ENCODE data around the gene KDM4C.

The KDM4C gene

GRCh38 chr9:7205806-7206205 is 448.0 kb downstream of the KDM4C start:
- H3K4me1 ChIP-seq (ENCODE audit: control insufficient read depth, insufficient read depth, low read length): no peaks in the 10 kb centered on the region
- H3K36me3 ChIP-seq (ENCODE audit: control insufficient read depth in 2 of 2, insufficient read depth in 2 of 2, low read length in 2 of 2): no peaks in the 10 kb centered on the region
- no peak overlapping the region for H3K9ac ChIP-seq (ENCODE audit: low read length in 2 of 2)
- H3K27ac ChIP-seq (ENCODE audit: low read length): no peak overlapping the region
- no peaks in the 10 kb centered on the region for H3K9me3 ChIP-seq (ENCODE audit: control insufficient read depth in 2 of 2, low read length in 2 of 2)
- no peaks in the 10 kb centered on the region for H3K27me3 ChIP-seq (ENCODE audit: control insufficient read depth in 1 of 2, insufficient read depth in 2 of 2, low read length in 2 of 2)
- H3K4me3 ChIP-seq (ENCODE audit: low read length in 2 of 2): no peak overlapping the region

- H3K9me3 ChIP-seq (ENCODE audit: control insufficient read depth in 2 of 2, low read length in 2 of 2): no peaks in the 10 kb centered on the region
- H3K4me1 ChIP-seq (ENCODE audit: control insufficient read depth, insufficient read depth, low read length): no peaks in the 10 kb centered on the region
- H3K27me3 ChIP-seq (ENCODE audit: control insufficient read depth in 1 of 2, insufficient read depth in 2 of 2, low read length in 2 of 2): no peaks in the 10 kb centered on the region
- no peaks in the 10 kb centered on the region for H3K36me3 ChIP-seq (ENCODE audit: control insufficient read depth in 2 of 2, insufficient read depth in 2 of 2, low read length in 2 of 2)
- H3K9ac ChIP-seq (ENCODE audit: low read length in 2 of 2): no peak overlapping the region
- no peak overlapping the region for H3K27ac ChIP-seq (ENCODE audit: low read length)
- no peak overlapping the region for H3K4me3 ChIP-seq (ENCODE audit: low read length in 2 of 2)
Observed at GRCh38 chr9:7206221-7206758, 448.5 kb downstream of the KDM4C start.

- Histone ChIP-seq H3K9ac (ENCODE audit: low read length in 2 of 2) (no peak overlapping the region), H3K4me1 (ENCODE audit: control insufficient read depth, insufficient read depth, low read length) (no peaks in the 10 kb centered on the region), H3K27ac (ENCODE audit: low read length) (no peak overlapping the region), H3K36me3 (ENCODE audit: control insufficient read depth in 2 of 2, insufficient read depth in 2 of 2, low read length in 2 of 2) (no peaks in the 10 kb centered on the region), H3K27me3 (ENCODE audit: control insufficient read depth in 1 of 2, insufficient read depth in 2 of 2, low read length in 2 of 2) (no peaks in the 10 kb centered on the region), H3K9me3 (ENCODE audit: control insufficient read depth in 2 of 2, low read length in 2 of 2) (no peaks in the 10 kb centered on the region), H3K4me3 (ENCODE audit: low read length in 2 of 2) (peak overlapping the region in 1 of 2 donors; percentile 22)
Observed at GRCh38 chr9:7209016-7209715, 451.4 kb downstream of the KDM4C start.

- Histone ChIP-seq H3K27ac (ENCODE audit: low read length) (no peak overlapping the region), H3K9me3 (ENCODE audit: control insufficient read depth in 2 of 2, low read length in 2 of 2) (no peaks in the 10 kb centered on the region), H3K9ac (ENCODE audit: low read length in 2 of 2) (no peak overlapping the region), H3K36me3 (ENCODE audit: control insufficient read depth in 2 of 2, insufficient read depth in 2 of 2, low read length in 2 of 2) (no peaks in the 10 kb centered on the region), H3K27me3 (ENCODE audit: control insufficient read depth in 1 of 2, insufficient read depth in 2 of 2, low read length in 2 of 2) (no peaks in the 10 kb centered on the region), H3K4me3 (ENCODE audit: low read length in 2 of 2) (no peak overlapping the region), H3K4me1 (ENCODE audit: control insufficient read depth, insufficient read depth, low read length) (no peaks in the 10 kb centered on the region)
Observed at GRCh38 chr9:7209990-7210389, 452.2 kb downstream of the KDM4C start.

- Histone ChIP-seq H3K4me3 (ENCODE audit: low read length in 2 of 2) (no peak overlapping the region), H3K27me3 (ENCODE audit: control insufficient read depth in 1 of 2, insufficient read depth in 2 of 2, low read length in 2 of 2) (no peaks in the 10 kb centered on the region), H3K27ac (ENCODE audit: low read length) (no peak overlapping the region), H3K9me3 (ENCODE audit: control insufficient read depth in 2 of 2, low read length in 2 of 2) (no peaks in the 10 kb centered on the region), H3K36me3 (ENCODE audit: control insufficient read depth in 2 of 2, insufficient read depth in 2 of 2, low read length in 2 of 2) (no peaks in the 10 kb centered on the region), H3K9ac (ENCODE audit: low read length in 2 of 2) (no peak overlapping the region), H3K4me1 (ENCODE audit: control insufficient read depth, insufficient read depth, low read length) (no peaks in the 10 kb centered on the region)
Observed at GRCh38 chr9:7210854-7211637, 453.3 kb downstream of the KDM4C start.

GRCh38 chr9:7211657-7212056 is 453.9 kb downstream of the KDM4C start:
- Histone ChIP-seq H3K9ac (ENCODE audit: low read length in 2 of 2) (no peak overlapping the region), H3K9me3 (ENCODE audit: control insufficient read depth in 2 of 2, low read length in 2 of 2) (no peaks in the 10 kb centered on the region), H3K27ac (ENCODE audit: low read length) (no peak overlapping the region), H3K36me3 (ENCODE audit: control insufficient read depth in 2 of 2, insufficient read depth in 2 of 2, low read length in 2 of 2) (no peaks in the 10 kb centered on the region), H3K4me3 (ENCODE audit: low read length in 2 of 2) (no peak overlapping the region), H3K4me1 (ENCODE audit: control insufficient read depth, insufficient read depth, low read length) (no peaks in the 10 kb centered on the region), H3K27me3 (ENCODE audit: control insufficient read depth in 1 of 2, insufficient read depth in 2 of 2, low read length in 2 of 2) (no peaks in the 10 kb centered on the region)

GRCh38 chr9:7212101-7212500 is 454.3 kb downstream of the KDM4C start:
- Histone ChIP-seq H3K27me3 (ENCODE audit: control insufficient read depth in 1 of 2, insufficient read depth in 2 of 2, low read length in 2 of 2) (no peaks in the 10 kb centered on the region), H3K4me3 (ENCODE audit: low read length in 2 of 2) (no peak overlapping the region), H3K9ac (ENCODE audit: low read length in 2 of 2) (no peak overlapping the region), H3K4me1 (ENCODE audit: control insufficient read depth, insufficient read depth, low read length) (no peaks in the 10 kb centered on the region), H3K9me3 (ENCODE audit: control insufficient read depth in 2 of 2, low read length in 2 of 2) (no peaks in the 10 kb centered on the region), H3K27ac (ENCODE audit: low read length) (no peak overlapping the region), H3K36me3 (ENCODE audit: control insufficient read depth in 2 of 2, insufficient read depth in 2 of 2, low read length in 2 of 2) (no peaks in the 10 kb centered on the region)

GRCh38 chr9:7216004-7216841 is 458.4 kb downstream of the KDM4C start:
- Histone ChIP-seq H3K27ac (ENCODE audit: low read length) (no peak overlapping the region), H3K4me3 (ENCODE audit: low read length in 2 of 2) (no peak overlapping the region), H3K9me3 (ENCODE audit: control insufficient read depth in 2 of 2, low read length in 2 of 2) (no peaks in the 10 kb centered on the region), H3K36me3 (ENCODE audit: control insufficient read depth in 2 of 2, insufficient read depth in 2 of 2, low read length in 2 of 2) (no peaks in the 10 kb centered on the region), H3K4me1 (ENCODE audit: control insufficient read depth, insufficient read depth, low read length) (no peaks in the 10 kb centered on the region), H3K27me3 (ENCODE audit: control insufficient read depth in 1 of 2, insufficient read depth in 2 of 2, low read length in 2 of 2) (no peaks in the 10 kb centered on the region), H3K9ac (ENCODE audit: low read length in 2 of 2) (no peak overlapping the region)

- Histone ChIP-seq H3K4me3 (ENCODE audit: low read length in 2 of 2) (no peak overlapping the region), H3K36me3 (ENCODE audit: control insufficient read depth in 2 of 2, insufficient read depth in 2 of 2, low read length in 2 of 2) (no peaks in the 10 kb centered on the region), H3K9ac (ENCODE audit: low read length in 2 of 2) (no peak overlapping the region), H3K4me1 (ENCODE audit: control insufficient read depth, insufficient read depth, low read length) (no peaks in the 10 kb centered on the region), H3K27me3 (ENCODE audit: control insufficient read depth in 1 of 2, insufficient read depth in 2 of 2, low read length in 2 of 2) (no peaks in the 10 kb centered on the region), H3K27ac (ENCODE audit: low read length) (no peak overlapping the region), H3K9me3 (ENCODE audit: control insufficient read depth in 2 of 2, low read length in 2 of 2) (no peaks in the 10 kb centered on the region)
Observed at GRCh38 chr9:7223981-7224380, 466.2 kb downstream of the KDM4C start.

All from stomach smooth muscle (tissue), 2 donors.